Measurements from ENCODE around the gene SLC19A2.

DNA sequence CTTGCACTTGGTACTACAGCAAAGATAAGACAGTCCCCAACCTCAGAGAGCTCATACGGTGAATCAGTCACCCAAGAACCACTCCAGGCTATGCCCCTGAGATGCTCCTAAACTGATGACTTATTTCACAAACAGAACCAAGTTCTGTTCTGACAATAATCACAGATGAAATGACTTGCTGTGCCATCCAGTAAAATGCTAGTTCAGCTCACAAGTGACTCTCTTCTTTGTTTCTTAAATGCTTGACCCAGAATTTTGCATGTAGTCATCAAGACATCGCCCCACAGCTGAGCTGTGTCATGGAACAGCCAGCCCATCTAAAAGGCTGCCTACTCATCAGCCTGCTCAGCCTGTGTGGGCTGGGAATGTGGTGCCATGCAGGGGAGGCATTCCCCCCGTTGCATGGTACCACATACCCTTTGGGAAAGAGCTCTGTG lies 6.1 kb upstream of the SLC19A2 start:
- TF ChIP-seq EZH2phosphoT487 (IDR thresholded peaks at IDR 0.05; ENCODE audit: borderline replicate concordance) = no peak
- no peak for TF ChIP-seq POLR2A (IDR thresholded peaks at IDR 0.05; ENCODE audit: borderline replicate concordance, extremely low read depth, insufficient read depth, insufficient read length)
- TF ChIP-seq, protein P1, sequence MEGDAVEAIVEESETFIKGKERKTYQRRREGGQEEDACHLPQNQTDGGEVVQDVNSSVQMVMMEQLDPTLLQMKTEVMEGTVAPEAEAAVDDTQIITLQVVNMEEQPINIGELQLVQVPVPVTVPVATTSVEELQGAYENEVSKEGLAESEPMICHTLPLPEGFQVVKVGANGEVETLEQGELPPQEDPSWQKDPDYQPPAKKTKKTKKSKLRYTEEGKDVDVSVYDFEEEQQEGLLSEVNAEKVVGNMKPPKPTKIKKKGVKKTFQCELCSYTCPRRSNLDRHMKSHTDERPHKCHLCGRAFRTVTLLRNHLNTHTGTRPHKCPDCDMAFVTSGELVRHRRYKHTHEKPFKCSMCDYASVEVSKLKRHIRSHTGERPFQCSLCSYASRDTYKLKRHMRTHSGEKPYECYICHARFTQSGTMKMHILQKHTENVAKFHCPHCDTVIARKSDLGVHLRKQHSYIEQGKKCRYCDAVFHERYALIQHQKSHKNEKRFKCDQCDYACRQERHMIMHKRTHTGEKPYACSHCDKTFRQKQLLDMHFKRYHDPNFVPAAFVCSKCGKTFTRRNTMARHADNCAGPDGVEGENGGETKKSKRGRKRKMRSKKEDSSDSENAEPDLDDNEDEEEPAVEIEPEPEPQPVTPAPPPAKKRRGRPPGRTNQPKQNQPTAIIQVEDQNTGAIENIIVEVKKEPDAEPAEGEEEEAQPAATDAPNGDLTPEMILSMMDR (IDR thresholded peaks at IDR 0.05 in 2 of 3, conservative IDR thresholded peaks at IDR 0.05 in 1 of 3; ENCODE audit: borderline replicate concordance in 1 of 3, insufficient read depth in 1 of 3, low read depth in 2 of 3, low read length in 2 of 3) = no peak
- TF ChIP-seq ELF1 (IDR thresholded peaks at IDR 0.05; ENCODE audit: borderline replicate concordance, low read depth) = no peak
- TF ChIP-seq POLR2AphosphoS5 (IDR thresholded peaks at IDR 0.05; ENCODE audit: low read depth, low read length) = no peak
- TF ChIP-seq, protein P2, sequence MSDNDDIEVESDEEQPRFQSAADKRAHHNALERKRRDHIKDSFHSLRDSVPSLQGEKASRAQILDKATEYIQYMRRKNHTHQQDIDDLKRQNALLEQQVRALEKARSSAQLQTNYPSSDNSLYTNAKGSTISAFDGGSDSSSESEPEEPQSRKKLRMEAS (IDR thresholded peaks at IDR 0.05) = no peak
- TF ChIP-seq EZH2 (IDR thresholded peaks at IDR 0.05) = no peak
- TF ChIP-seq EGR1 (IDR thresholded peaks at IDR 0.05; ENCODE audit: low read depth) = no peak
- TF ChIP-seq ZNF274 (IDR thresholded peaks at IDR 0.05; ENCODE audit: low read depth, low read length) = no peak
- TF ChIP-seq YY1 (IDR thresholded peaks at IDR 0.05; ENCODE audit: extremely low read depth, insufficient replicate concordance, low read depth, low read length) = no peak
- TF ChIP-seq SIN3A (IDR thresholded peaks at IDR 0.05; ENCODE audit: low read depth) = no peak
- TF ChIP-seq, protein P3, sequence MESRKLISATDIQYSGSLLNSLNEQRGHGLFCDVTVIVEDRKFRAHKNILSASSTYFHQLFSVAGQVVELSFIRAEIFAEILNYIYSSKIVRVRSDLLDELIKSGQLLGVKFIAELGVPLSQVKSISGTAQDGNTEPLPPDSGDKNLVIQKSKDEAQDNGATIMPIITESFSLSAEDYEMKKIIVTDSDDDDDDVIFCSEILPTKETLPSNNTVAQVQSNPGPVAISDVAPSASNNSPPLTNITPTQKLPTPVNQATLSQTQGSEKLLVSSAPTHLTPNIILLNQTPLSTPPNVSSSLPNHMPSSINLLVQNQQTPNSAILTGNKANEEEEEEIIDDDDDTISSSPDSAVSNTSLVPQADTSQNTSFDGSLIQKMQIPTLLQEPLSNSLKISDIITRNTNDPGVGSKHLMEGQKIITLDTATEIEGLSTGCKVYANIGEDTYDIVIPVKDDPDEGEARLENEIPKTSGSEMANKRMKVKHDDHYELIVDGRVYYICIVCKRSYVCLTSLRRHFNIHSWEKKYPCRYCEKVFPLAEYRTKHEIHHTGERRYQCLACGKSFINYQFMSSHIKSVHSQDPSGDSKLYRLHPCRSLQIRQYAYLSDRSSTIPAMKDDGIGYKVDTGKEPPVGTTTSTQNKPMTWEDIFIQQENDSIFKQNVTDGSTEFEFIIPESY (IDR thresholded peaks at IDR 0.05; ENCODE audit: extremely low read depth, insufficient replicate concordance, low read length) = no peak
